Panc1 (cell line): Measurements from ENCODE around the gene APOLD1. TPM values are rescaled to one million over a fixed set of nuclear protein-coding genes. Genes with fewer than 3 reads are reported as not detected.

Experiments
- ATAC-seq: fragments of 200-7000 bp; cut with Tn5 transposase; 2 replicates; pipeline ENCODE4 v1.9.1; 2020; ENCODE audit warnings: mild to moderate bottlenecking, moderate library complexity
- BruUV-seq: library from RNA; stranded (reverse); fragments of 400-500 nt; replicated peaks from 2 replicates; lab custom pipeline; 2021; lab: Mats Ljungman, UMichigan
- CTCF ChIA-PET: fragments of 300-600 bp; sonication (Branson Sonifier 250); formaldehyde crosslinking; loops from one replicate; lab custom pipeline; 2022; ENCODE audit warnings: antibody characterized with exemption; lab: Charles Lee
- POLR2A ChIA-PET: fragments of 300-600 bp; sonication (Branson Sonifier 250); formaldehyde crosslinking; loops from one replicate; lab custom pipeline; 2022; ENCODE audit warnings: antibody characterized with exemption; lab: Charles Lee
- DNase-seq: peaks from one replicate; pipeline ENCODE4 v3.0.0-alpha.2; 2010; ENCODE audit warnings: low read depth, low spot score
- H3K27ac ChIP-seq: 2 replicates; pipeline ENCODE4 v1.5.1; 2011; ENCODE audit warnings: mild to moderate bottlenecking, low read length, inconsistent platforms
- H3K27me3 ChIP-seq: fragments of 200-500 bp; sonication (Bioruptor generic); 2 replicates; pipeline ENCODE4 v1.6.0; 2014; ENCODE audit warnings: low read length, inconsistent platforms; ENCODE audit not compliant: control insufficient read depth, insufficient read depth
- H3K36me3 ChIP-seq: fragments of 200-500 bp; sonication (Bioruptor generic); 2 replicates; pipeline ENCODE4 v1.5.1; 2014; ENCODE audit warnings: inconsistent platforms, mild to moderate bottlenecking, low read length, moderate library complexity; ENCODE audit not compliant: control insufficient read depth, insufficient read depth
- H3K4me1 ChIP-seq: 2 replicates; pipeline ENCODE4 v1.5.1; 2011; ENCODE audit warnings: inconsistent platforms, mild to moderate bottlenecking, low read length, moderate library complexity; ENCODE audit not compliant: control insufficient read depth, insufficient read depth
- H3K4me3 ChIP-seq, 2 experiments: 2 replicates each; pipeline ENCODE4 v1.5.1; 2011 to 2012; ENCODE audit warnings: low read depth in 2 of 2, low read length in 2 of 2, mild to moderate bottlenecking in 2 of 2, inconsistent platforms in 1 of 2, moderate library complexity in 1 of 2
- H3K9me3 ChIP-seq: fragments of 200-500 bp; sonication (Bioruptor generic); 2 replicates; pipeline ENCODE4 v1.5.1; 2014; ENCODE audit warnings: low read depth, mild to moderate bottlenecking, inconsistent platforms, low read length, moderate library complexity; ENCODE audit not compliant: control insufficient read depth, insufficient read depth
- POLR2AphosphoS5 ChIP-seq: IDR thresholded peaks from 2 replicates; pipeline ENCODE4 v1.6.1; 2012; ENCODE audit warnings: mild to moderate bottlenecking, low read depth, low read length, moderate library complexity
- SIN3A ChIP-seq: IDR thresholded peaks from 2 replicates; pipeline ENCODE4 v1.6.1; 2012; ENCODE audit warnings: low read depth, mild to moderate bottlenecking, low read length, moderate library complexity, borderline replicate concordance; ENCODE audit not compliant: insufficient read depth
- TCF7L2 ChIP-seq: IDR thresholded peaks from 2 replicates; pipeline ENCODE4 v1.6.1; 2011; ENCODE audit warnings: mild to moderate bottlenecking, low read depth, low read length, inconsistent platforms
- in situ Hi-C: cut with HindIII; loops from 2 replicates; pipeline ENCODE4 v1.10.0; 2016; ENCODE audit warnings: low sequenced_read_pairs, low pct_unique_long_range_greater_than_20kb
- intact Hi-C: fragments of 100-400 bp; cut with micrococcal nuclease; formaldehyde crosslinking; loops from one replicate; pipeline ENCODE4 v1.10.0; 2022; ENCODE audit not compliant: unreplicated experiment
- total RNA-seq: library from RNA; stranded (reverse); gene quantifications from one replicate; pipeline ENCODE4 v1.2.1, GENCODE V29; 2021; ENCODE audit not compliant: unreplicated experiment
- TF ChIP-seq, protein P1 (sequence below), 2 experiments: IDR thresholded peaks; 2 replicates each; pipeline ENCODE4 v1.6.1; 2011 to 2012; ENCODE audit warnings: low read depth in 2 of 2, control low read depth in 1 of 2, low read length in 1 of 2, mild to moderate bottlenecking in 1 of 2, moderate library complexity in 1 of 2; ENCODE audit not compliant: insufficient read depth in 1 of 2
- TF ChIP-seq, protein P2 (sequence below): fragments of 450-650 bp; IDR thresholded peaks from 2 replicates; pipeline ENCODE4 v1.5.1; 2017; ENCODE audit warnings: mild to moderate bottlenecking

The APOLD1 gene
- total RNA-seq, 1 experiment from 2014 or later, result 4.1 TPM

DNA sequence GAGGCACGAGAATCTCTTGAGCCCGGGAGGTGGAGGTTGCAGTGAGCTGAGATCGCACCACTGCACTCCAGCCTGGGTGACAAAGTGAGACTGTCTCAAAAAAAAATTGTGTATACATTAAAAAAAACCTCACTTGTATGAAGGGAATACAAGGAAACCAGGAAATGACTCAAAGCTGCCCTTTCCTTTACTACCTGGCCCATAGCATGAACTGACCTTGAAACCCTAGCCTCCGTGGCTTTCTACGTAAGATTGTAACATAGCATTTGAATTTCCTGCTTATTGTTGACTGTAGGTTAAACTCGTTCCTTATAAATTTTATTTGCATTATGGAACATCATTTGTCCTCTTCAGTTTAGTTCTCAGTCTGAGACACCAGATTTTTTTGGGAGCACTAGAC is 18.6 kb downstream of the APOLD1 start:
- Histone ChIP-seq H3K4me1 (peaks cover 37% of the 10 kb centered on the region), H3K27ac (peak overlapping the region; percentile 75), H3K9me3 (no peaks in the 10 kb centered on the region), H3K27me3 (no peaks in the 10 kb centered on the region), H3K4me3 (peak overlapping the region in 1 of 2 experiments; percentile 16; a peak in 1 of 4 replicates), H3K36me3 (no peaks in the 10 kb centered on the region)
- ChIA-PET CTCF (interaction anchor here (0.6 kb wide), 2 partner anchors 31 to 1349 kb away, joined by 3 to 5 read pairs; no protein-coding TSS in a partner anchor), POLR2A (interaction anchor here (0.6 to 1.9 kb wide), 4 partner anchors 10 to 94 kb away, joined by 4 to 6 read pairs (median 4); partner anchors contain the start of gene DDX47)
- in situ Hi-C loops, result no loop called here
- intact Hi-C loops, result no loop called here
- no peak for TF ChIP-seq TCF7L2
- TF ChIP-seq, protein P1, sequence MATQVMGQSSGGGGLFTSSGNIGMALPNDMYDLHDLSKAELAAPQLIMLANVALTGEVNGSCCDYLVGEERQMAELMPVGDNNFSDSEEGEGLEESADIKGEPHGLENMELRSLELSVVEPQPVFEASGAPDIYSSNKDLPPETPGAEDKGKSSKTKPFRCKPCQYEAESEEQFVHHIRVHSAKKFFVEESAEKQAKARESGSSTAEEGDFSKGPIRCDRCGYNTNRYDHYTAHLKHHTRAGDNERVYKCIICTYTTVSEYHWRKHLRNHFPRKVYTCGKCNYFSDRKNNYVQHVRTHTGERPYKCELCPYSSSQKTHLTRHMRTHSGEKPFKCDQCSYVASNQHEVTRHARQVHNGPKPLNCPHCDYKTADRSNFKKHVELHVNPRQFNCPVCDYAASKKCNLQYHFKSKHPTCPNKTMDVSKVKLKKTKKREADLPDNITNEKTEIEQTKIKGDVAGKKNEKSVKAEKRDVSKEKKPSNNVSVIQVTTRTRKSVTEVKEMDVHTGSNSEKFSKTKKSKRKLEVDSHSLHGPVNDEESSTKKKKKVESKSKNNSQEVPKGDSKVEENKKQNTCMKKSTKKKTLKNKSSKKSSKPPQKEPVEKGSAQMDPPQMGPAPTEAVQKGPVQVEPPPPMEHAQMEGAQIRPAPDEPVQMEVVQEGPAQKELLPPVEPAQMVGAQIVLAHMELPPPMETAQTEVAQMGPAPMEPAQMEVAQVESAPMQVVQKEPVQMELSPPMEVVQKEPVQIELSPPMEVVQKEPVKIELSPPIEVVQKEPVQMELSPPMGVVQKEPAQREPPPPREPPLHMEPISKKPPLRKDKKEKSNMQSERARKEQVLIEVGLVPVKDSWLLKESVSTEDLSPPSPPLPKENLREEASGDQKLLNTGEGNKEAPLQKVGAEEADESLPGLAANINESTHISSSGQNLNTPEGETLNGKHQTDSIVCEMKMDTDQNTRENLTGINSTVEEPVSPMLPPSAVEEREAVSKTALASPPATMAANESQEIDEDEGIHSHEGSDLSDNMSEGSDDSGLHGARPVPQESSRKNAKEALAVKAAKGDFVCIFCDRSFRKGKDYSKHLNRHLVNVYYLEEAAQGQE (IDR thresholded peaks at IDR 0.05; ENCODE audit: insufficient read depth in 1 of 2, low read depth in 2 of 2, low read length in 1 of 2), result no peak
- TF ChIP-seq SIN3A, result no peak
- TF ChIP-seq POLR2AphosphoS5, result no peak
- TF ChIP-seq, protein P2, sequence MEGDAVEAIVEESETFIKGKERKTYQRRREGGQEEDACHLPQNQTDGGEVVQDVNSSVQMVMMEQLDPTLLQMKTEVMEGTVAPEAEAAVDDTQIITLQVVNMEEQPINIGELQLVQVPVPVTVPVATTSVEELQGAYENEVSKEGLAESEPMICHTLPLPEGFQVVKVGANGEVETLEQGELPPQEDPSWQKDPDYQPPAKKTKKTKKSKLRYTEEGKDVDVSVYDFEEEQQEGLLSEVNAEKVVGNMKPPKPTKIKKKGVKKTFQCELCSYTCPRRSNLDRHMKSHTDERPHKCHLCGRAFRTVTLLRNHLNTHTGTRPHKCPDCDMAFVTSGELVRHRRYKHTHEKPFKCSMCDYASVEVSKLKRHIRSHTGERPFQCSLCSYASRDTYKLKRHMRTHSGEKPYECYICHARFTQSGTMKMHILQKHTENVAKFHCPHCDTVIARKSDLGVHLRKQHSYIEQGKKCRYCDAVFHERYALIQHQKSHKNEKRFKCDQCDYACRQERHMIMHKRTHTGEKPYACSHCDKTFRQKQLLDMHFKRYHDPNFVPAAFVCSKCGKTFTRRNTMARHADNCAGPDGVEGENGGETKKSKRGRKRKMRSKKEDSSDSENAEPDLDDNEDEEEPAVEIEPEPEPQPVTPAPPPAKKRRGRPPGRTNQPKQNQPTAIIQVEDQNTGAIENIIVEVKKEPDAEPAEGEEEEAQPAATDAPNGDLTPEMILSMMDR, result no peak
- BruUV-seq, result no TSS peak
- peak; percentile 48 for ATAC-seq
- no peak for DNase-seq

DNA sequence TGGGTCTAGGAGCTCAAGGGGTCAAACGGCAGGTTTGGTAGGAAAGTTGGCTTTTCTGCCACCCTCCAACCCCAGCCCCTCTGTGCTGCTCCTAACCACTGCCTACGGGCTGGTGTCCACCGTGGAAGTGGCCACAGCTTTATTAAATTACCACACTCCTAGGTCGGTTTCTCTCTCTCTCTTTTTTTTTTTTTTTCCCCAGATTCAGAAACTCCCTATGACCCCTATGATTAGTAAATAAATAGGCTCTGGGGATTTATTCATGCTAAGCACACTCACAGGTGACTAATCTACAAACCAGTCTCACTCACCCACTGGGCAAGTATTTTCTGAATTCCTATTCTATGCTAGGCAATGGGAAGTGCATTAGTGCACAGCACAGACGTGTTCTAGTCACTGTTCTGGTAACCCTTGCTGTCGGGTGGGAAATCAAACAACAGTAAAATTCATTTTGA is 19.0 kb downstream of the APOLD1 start:
- in situ Hi-C loops (no loop called here), intact Hi-C loops (no loop called here)
- POLR2A ChIA-PET, result interaction anchor here (0.6 to 1.9 kb wide), 5 partner anchors 9 to 95 kb away, joined by 3 to 6 read pairs (median 4); partner anchors contain the start of gene DDX47
- peak overlapping the region in 1 of 2 experiments; percentile 16; a peak in 1 of 4 replicates for H3K4me3 ChIP-seq
- peak; percentile 78 for ATAC-seq
- peaks cover 37% of the 10 kb centered on the region for H3K4me1 ChIP-seq
- TF ChIP-seq, protein P2, result no peak
- TF ChIP-seq, protein P1 (IDR thresholded peaks at IDR 0.05; ENCODE audit: insufficient read depth in 1 of 2, low read depth in 2 of 2, low read length in 1 of 2), result no peak
- TF ChIP-seq TCF7L2, result no peak
- no peak for TF ChIP-seq POLR2AphosphoS5
- TF ChIP-seq SIN3A, result no peak
- no peaks in the 10 kb centered on the region for H3K9me3 ChIP-seq
- H3K27ac ChIP-seq, result peak overlapping the region; percentile 75
- CTCF ChIA-PET, result interaction anchor here (0.6 kb wide), 2 partner anchors 31 to 1349 kb away, joined by 3 to 5 read pairs; no protein-coding TSS in a partner anchor
- DNase-seq, result no peak
- BruUV-seq, result no TSS peak
- no peaks in the 10 kb centered on the region for H3K27me3 ChIP-seq
- H3K36me3 ChIP-seq, result no peaks in the 10 kb centered on the region
